RWPE1 (cell line): ENCODE data around the gene RAB7A.

Experiments used
- CTCF ChIA-PET: fragments of 350-600 bp; sonication (Branson Sonifier 250); formaldehyde crosslinking; extraction: SDS; loops from one replicate; lab custom pipeline; 2021; lab: Yijun Ruan, JAX
- POLR2A ChIA-PET: fragments of 400-600 bp; formaldehyde crosslinking; extraction: SDS; loops from one replicate; lab custom pipeline; 2020; ENCODE audit warnings: antibody characterized with exemption; ENCODE audit not compliant: low non-redundant PET; lab: Yijun Ruan, JAX
- DNase-seq: peaks from one replicate; pipeline ENCODE4 v3.0.0; 2012; ENCODE audit warnings: low spot score
- H3K27ac ChIP-seq: fragments of 450-650 bp; 2 replicates; pipeline ENCODE4 v1.5.1; 2017
- TF ChIP-seq, protein P1 (sequence below): fragments of 450-650 bp; conservative IDR thresholded peaks from 2 replicates; pipeline ENCODE4 v1.5.1; 2017; ENCODE audit warnings: low read depth, mild to moderate bottlenecking

The RAB7A gene

DNA sequence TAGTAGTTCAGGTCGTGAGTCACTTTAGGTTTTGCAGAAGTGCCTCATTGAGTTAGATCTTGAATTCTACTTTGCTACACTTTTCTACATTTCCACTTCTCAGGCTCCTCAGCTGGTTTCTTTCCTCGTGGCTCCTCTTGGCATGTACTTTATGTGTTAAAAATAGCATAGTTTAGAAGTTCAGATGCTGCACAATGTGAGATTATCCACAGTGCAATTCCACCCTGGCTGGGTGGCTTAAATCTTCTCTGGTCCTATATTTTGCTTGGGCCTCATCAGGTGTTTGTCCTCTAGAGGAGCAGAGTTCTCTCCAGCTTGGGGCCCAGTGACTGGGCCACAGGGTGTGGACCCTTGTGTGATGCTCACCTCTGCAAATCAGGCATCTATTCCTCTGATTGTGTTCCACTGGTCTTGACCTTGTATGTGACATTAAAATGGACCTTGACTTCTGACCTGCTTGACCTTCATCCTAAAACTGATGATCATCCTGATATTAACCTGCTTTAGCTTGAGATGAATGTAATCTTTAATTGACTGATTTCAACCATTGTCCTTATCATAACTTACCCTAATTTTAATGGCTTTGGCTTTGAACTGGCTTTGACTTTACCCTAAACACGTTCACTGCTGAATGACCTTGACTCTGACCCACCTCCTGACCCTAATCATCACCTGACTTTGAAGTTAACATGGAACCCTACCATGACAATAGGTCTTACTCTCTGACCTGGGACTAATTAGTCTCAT, 89.5 kb downstream of the RAB7A start:
- TF ChIP-seq, protein P1, sequence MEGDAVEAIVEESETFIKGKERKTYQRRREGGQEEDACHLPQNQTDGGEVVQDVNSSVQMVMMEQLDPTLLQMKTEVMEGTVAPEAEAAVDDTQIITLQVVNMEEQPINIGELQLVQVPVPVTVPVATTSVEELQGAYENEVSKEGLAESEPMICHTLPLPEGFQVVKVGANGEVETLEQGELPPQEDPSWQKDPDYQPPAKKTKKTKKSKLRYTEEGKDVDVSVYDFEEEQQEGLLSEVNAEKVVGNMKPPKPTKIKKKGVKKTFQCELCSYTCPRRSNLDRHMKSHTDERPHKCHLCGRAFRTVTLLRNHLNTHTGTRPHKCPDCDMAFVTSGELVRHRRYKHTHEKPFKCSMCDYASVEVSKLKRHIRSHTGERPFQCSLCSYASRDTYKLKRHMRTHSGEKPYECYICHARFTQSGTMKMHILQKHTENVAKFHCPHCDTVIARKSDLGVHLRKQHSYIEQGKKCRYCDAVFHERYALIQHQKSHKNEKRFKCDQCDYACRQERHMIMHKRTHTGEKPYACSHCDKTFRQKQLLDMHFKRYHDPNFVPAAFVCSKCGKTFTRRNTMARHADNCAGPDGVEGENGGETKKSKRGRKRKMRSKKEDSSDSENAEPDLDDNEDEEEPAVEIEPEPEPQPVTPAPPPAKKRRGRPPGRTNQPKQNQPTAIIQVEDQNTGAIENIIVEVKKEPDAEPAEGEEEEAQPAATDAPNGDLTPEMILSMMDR, result no peak
- H3K27ac ChIP-seq, result no peak overlapping the region
- no peak for DNase-seq
- ChIA-PET CTCF (interaction anchor here (0.6 to 1.1 kb wide), 2 partner anchors 134 to 467 kb away, joined by 3 read pairs; no protein-coding TSS in a partner anchor), POLR2A (no interaction called here)

DNA sequence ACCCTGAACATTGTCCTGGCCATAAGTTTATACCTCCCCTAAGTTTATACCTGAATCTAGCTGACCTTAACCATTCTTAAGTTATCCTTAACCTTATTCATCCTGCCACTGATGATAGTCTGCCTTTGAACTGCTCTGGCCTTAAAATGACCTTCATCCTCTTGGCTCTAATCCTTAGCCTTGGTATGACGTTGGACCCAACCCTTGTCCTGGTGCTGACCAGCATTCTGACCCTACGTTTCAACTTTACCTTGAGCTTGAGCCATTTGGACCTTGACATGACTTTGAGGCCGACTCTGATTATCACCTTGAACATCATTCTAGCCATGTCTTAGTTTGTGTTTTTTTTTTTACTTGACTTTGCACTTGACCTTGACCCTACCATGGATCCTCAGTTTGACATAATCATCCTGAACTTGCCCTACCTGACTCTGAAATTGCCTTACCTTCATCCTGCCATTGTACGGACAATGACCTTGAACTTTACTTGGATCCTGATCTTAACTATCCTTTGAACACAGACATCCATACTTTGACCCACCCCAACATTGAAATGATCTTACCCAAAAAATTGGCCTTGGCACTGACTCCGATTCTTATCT, 92.3 kb downstream of the RAB7A start:
- DNase-seq, result no peak
- TF ChIP-seq, protein P1, result no peak
- ChIA-PET CTCF (no interaction called here), POLR2A (no interaction called here)
- no peak overlapping the region for H3K27ac ChIP-seq

DNA sequence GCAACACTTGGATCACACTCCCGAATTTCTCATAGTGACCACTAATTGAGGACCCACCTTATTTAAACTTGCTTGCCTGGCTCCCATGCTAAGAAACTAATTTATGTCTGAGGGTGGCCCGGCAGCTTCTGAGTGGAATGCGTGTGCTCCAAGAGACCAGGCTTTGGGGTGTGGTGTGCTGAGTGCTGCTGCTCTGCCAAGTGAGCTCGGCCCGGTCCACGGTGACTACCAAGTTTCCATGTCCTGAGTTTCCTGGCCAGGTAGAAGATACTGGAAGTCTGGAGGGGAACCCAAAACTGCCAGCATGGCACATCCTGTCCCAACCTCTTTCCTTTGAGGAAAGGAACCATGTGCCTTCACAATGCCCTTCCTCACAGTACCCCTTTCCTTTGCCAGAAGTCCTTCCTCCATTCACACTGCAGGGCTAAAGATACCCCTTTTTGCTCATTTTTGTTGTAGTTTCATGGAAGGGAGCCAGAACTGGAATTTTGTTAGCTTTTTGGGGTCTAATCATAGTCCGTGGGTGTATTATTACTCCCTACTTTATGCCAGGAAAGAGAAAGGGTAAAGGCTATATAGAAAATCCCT, 94.4 kb downstream of the RAB7A start:
- ChIA-PET POLR2A (no interaction called here), CTCF (interaction anchor here (0.6 to 0.9 kb wide), 3 partner anchors 21 to 528 kb away, joined by 3 to 4 read pairs (median 3); no protein-coding TSS in a partner anchor)
- TF ChIP-seq, protein P1, result no peak
- DNase-seq, result no peak
- H3K27ac ChIP-seq, result no peak overlapping the region

DNA sequence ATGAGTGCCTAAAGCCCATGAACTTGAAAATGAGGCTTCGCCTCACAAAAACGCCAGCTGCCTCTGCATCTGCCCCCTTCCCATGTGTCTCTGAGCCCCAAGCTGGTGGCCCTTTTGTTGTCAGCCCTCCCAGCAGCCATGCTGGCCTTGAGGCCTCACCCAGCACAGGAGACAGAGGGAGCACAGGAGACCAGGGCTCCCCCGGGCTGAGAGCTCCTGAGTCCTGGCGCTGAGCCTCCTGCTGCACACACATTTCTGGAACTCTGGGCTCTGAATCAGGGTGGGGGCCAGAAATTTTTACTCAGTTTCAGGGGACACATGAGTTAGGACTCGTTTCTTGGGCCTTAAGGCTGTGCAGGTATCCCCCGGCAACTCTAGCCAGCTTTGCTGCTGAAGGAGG, 97.0 kb downstream of the RAB7A start:
- ChIA-PET POLR2A (no interaction called here), CTCF (interaction anchor here (0.6 kb wide), 1 partner anchor 173 kb away, joined by 3 read pairs; no protein-coding TSS in a partner anchor)
- DNase-seq, result no peak
- TF ChIP-seq, protein P1, result no peak
- H3K27ac ChIP-seq, result no peak overlapping the region

DNA sequence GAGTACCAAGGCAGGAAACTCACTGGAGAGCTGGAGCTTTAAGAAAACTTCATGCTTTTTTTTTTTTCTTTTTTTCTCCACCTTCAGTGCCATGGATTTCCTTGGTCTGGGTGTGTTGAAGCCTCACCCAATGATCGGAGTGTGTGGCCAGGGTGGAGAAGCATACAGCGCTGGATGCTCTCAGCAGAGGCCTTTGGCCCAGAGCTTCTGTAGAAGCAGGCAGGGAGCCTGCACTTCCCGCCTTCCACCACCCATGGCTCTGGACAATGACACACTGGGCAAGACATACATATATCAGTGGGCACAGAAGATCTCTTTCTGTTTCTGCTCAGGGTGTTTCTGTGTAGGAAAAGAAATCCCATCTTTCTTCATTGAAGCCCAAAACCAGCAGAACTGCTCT, 97.6 kb downstream of the RAB7A start:
- CTCF ChIA-PET, result interaction anchor here (0.6 kb wide), 2 partner anchors 13 to 174 kb away, joined by 3 read pairs; no protein-coding TSS in a partner anchor
- POLR2A ChIA-PET, result no interaction called here
- H3K27ac ChIP-seq, result peak overlapping the region; percentile 16; the same call in 1 of the 2 replicates
- TF ChIP-seq, protein P1, result no peak
- no peak for DNase-seq

DNA sequence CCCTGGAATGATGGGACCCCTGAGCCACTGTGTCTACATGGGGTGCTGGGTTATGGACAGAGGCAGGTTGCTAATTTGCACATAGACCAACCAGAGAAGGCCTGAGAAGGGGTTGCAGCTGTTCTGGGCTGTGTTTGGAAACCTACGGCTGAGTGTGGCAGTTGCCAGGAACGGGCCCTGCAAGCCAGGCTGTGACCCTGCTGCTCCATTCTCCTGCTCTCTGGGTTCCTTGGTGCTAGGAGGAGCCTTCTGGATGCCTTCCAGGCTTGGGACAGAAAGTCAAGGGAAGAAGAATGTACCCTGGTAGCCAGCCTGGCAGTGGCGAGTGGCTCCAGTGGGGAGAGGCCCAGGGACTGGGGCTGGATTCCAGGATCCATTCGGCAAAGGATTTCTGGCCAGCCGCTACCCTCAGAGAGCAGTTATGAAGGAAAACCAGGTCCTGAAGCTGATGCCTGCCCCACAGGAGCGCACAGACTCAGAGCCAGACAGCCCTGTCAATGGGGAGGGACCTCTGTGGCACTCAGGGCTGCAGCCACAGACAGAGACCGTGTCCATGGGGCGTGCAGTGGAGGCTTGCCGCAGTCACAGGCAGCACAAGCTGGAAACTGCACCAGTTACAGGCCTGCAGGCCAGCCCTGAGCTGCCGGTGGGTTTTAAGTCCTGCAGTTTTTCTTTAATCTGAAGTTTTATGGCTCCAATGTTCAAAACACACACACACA, 98.3 kb downstream of the RAB7A start:
- DNase-seq, result no peak
- peak overlapping the region; percentile 16; the same call in 1 of the 2 replicates for H3K27ac ChIP-seq
- ChIA-PET POLR2A (no interaction called here), CTCF (interaction anchor here (0.6 to 0.7 kb wide), 2 partner anchors 15 to 116 kb away, joined by 3 to 5 read pairs; no protein-coding TSS in a partner anchor)
- TF ChIP-seq, protein P1, result no peak
